H9 (cell line): ENCODE measurements around the gene BTBD17. TPM values are rescaled to one million over a fixed set of nuclear protein-coding genes. Genes with fewer than 3 reads are reported as not detected.
A peak's percentile ranks its signal among the peaks of the same experiment; 100 is the strongest.

Source experiments
- DNase-seq: peaks from one replicate; pipeline ENCODE4 v3.0.0-alpha.2; 2017
- H2AFZ ChIP-seq: one replicate; pipeline ENCODE4 v1.6.1; 2013; ENCODE audit warnings: mild to moderate bottlenecking, low read length, control low read depth, moderate library complexity
- H2AK5ac ChIP-seq: 2 replicates; pipeline ENCODE4 v1.6.1; 2013; ENCODE audit warnings: low read length, control low read depth, mixed read lengths; ENCODE audit not compliant: insufficient read length
- H2BK120ac ChIP-seq: one replicate; pipeline ENCODE4 v1.6.1; 2013; ENCODE audit warnings: low read depth, mild to moderate bottlenecking, low read length, control low read depth, inconsistent platforms; ENCODE audit not compliant: poor library complexity, severe bottlenecking
- H2BK12ac ChIP-seq: 2 replicates; pipeline ENCODE4 v1.6.1; 2013; ENCODE audit warnings: low read length, control low read depth, mixed read lengths, low read depth; ENCODE audit not compliant: insufficient read length
- H2BK15ac ChIP-seq: 2 replicates; pipeline ENCODE4 v1.6.1; 2013; ENCODE audit warnings: low read depth, low read length, control low read depth
- H2BK20ac ChIP-seq: one replicate; pipeline ENCODE4 v1.6.1; 2013; ENCODE audit warnings: low read depth, mild to moderate bottlenecking, low read length, control low read depth, inconsistent platforms; ENCODE audit not compliant: poor library complexity, severe bottlenecking
- H2BK5ac ChIP-seq: 2 replicates; pipeline ENCODE4 v1.6.1; 2013; ENCODE audit warnings: low read length, control low read depth, mixed read lengths; ENCODE audit not compliant: insufficient read length
- H3K14ac ChIP-seq: 2 replicates; pipeline ENCODE4 v1.6.1; 2013; ENCODE audit warnings: low read length, control low read depth; ENCODE audit not compliant: insufficient read depth
- H3K18ac ChIP-seq: 2 replicates; pipeline ENCODE4 v1.6.1; 2013; ENCODE audit warnings: low read depth, mild to moderate bottlenecking, mixed read lengths, low read length, control low read depth; ENCODE audit not compliant: insufficient read length
- H3K23ac ChIP-seq: 2 replicates; pipeline ENCODE4 v1.6.1; 2013; ENCODE audit warnings: low read length, control low read depth, mixed read lengths, low read depth; ENCODE audit not compliant: insufficient read length
- H3K23me2 ChIP-seq: 2 replicates; pipeline ENCODE4 v1.6.1; 2013; ENCODE audit warnings: low read depth, mild to moderate bottlenecking, mixed read lengths, low read length, control low read depth; ENCODE audit not compliant: insufficient read length, poor library complexity, severe bottlenecking
- H3K27ac ChIP-seq: 2 replicates; pipeline ENCODE4 v1.5.1; 2013; ENCODE audit warnings: low read length, control low read depth, mixed read lengths, low read depth; ENCODE audit not compliant: insufficient read length
- H3K27me3 ChIP-seq: 2 replicates; pipeline ENCODE4 v1.6.1; 2013; ENCODE audit warnings: low read length, control low read depth, inconsistent platforms; ENCODE audit not compliant: insufficient read depth
- H3K4ac ChIP-seq: 2 replicates; pipeline ENCODE4 v1.6.1; 2013; ENCODE audit warnings: low read depth, mild to moderate bottlenecking, control low read depth, inconsistent platforms, low read length, moderate library complexity
- H3K4me1 ChIP-seq: 2 replicates; pipeline ENCODE4 v1.6.1; 2013; ENCODE audit warnings: low read length, control low read depth, inconsistent platforms; ENCODE audit not compliant: insufficient read depth
- H3K4me2 ChIP-seq: 2 replicates; pipeline ENCODE4 v1.6.1; 2013; ENCODE audit warnings: low read length, control low read depth, mixed read lengths; ENCODE audit not compliant: insufficient read length, insufficient read depth
- H3K56ac ChIP-seq: 2 replicates; pipeline ENCODE4 v1.6.1; 2013; ENCODE audit warnings: low read depth, mild to moderate bottlenecking, mixed read lengths, low read length, control low read depth; ENCODE audit not compliant: insufficient read length
- H3K79me1 ChIP-seq: 2 replicates; pipeline ENCODE4 v1.6.1; 2013; ENCODE audit warnings: low read depth, mild to moderate bottlenecking, moderate library complexity, low read length, control low read depth, inconsistent platforms; ENCODE audit not compliant: insufficient read depth, poor library complexity, severe bottlenecking
- H3K79me2 ChIP-seq: 2 replicates; pipeline ENCODE4 v1.6.1; 2013; ENCODE audit warnings: low read length, control low read depth, inconsistent platforms; ENCODE audit not compliant: insufficient read depth
- H3K9ac ChIP-seq: 2 replicates; pipeline ENCODE4 v1.6.1; 2013; ENCODE audit warnings: low read length, control low read depth, mixed read lengths; ENCODE audit not compliant: insufficient read length; ENCODE audit errors: extremely low read depth
- H3K9me3 ChIP-seq: one replicate; pipeline ENCODE4 v1.6.1; 2013; ENCODE audit warnings: low read depth, low read length, inconsistent platforms; ENCODE audit not compliant: control insufficient read depth
- H3T11ph ChIP-seq: one replicate; pipeline ENCODE4 v1.6.1; 2013; ENCODE audit warnings: mild to moderate bottlenecking, low read length, control low read depth, inconsistent platforms
- H4K20me1 ChIP-seq: one replicate; pipeline ENCODE4 v1.6.1; 2013; ENCODE audit not compliant: control insufficient read depth, insufficient read length, insufficient read depth
- H4K5ac ChIP-seq: 2 replicates; pipeline ENCODE4 v1.6.1; 2013; ENCODE audit warnings: low read depth, mild to moderate bottlenecking, mixed read lengths, low read length, control low read depth; ENCODE audit not compliant: insufficient read length
- H4K8ac ChIP-seq: replicated peaks from 2 replicates; pipeline ENCODE4 v1.6.1; 2013; ENCODE audit warnings: low read length, control low read depth, mixed read lengths, low read depth; ENCODE audit not compliant: insufficient read length
- H4K91ac ChIP-seq: 2 replicates; pipeline ENCODE4 v1.6.1; 2013; ENCODE audit warnings: low read depth, mild to moderate bottlenecking, moderate library complexity, mixed read lengths, low read length, control low read depth; ENCODE audit not compliant: insufficient read length
- H3K27ac Mint-ChIP-seq, 3 experiments: 2 replicates in 2 of 3; 3 replicates in 1 of 3; pipeline ENCODE4 v1.8.0; 2020 to 2021; ENCODE audit warnings: mixed read lengths in 3 of 3, mild to moderate bottlenecking in 1 of 3, moderate library complexity in 1 of 3
- H3K27me3 Mint-ChIP-seq: 2 replicates; pipeline ENCODE4 v1.8.0; 2021; ENCODE audit warnings: low read depth, mild to moderate bottlenecking, moderate library complexity, mixed read lengths
- H3K36me3 Mint-ChIP-seq, 3 experiments: 2 replicates in 2 of 3; 3 replicates in 1 of 3; pipeline ENCODE4 v1.8.0; 2020 to 2021; ENCODE audit warnings: low read depth in 3 of 3, mixed read lengths in 3 of 3; ENCODE audit not compliant: insufficient read depth in 1 of 3
- H3K4me1 Mint-ChIP-seq, 2 experiments: 2 replicates each; pipeline ENCODE4 v1.8.0; 2020; ENCODE audit warnings: mixed read lengths in 2 of 2
- H3K4me3 Mint-ChIP-seq, 2 experiments: 2 replicates in 1 of 2; 3 replicates in 1 of 2; pipeline ENCODE4 v1.8.0; 2020 to 2021; ENCODE audit warnings: mild to moderate bottlenecking in 2 of 2, mixed read lengths in 2 of 2, moderate library complexity in 1 of 2
- H3K9me3 Mint-ChIP-seq, 2 experiments: 2 replicates in 1 of 2; 3 replicates in 1 of 2; pipeline ENCODE4 v1.8.0; 2020; ENCODE audit warnings: mild to moderate bottlenecking in 2 of 2, mixed read lengths in 2 of 2, moderate library complexity in 1 of 2
- WGBS: extraction: QIAGEN DNeasy Blood & Tissue Kit; methylation state at CpG from one replicate; pipeline ENCODE4 v1.1.7; 2013; ENCODE audit warnings: missing lambda C conversion rate, low lambda C conversion rate, mixed read lengths; ENCODE audit not compliant: insufficient read length; ENCODE audit errors: extremely low coverage; 5-methylcytosine and 5-hydroxymethylcytosine counted together
- long read RNA-seq: library from polyadenylated mRNA; unstranded; transcript quantifications from one replicate; pipeline ENCODE4 v2.0.0, GENCODE V29; 2020
- total RNA-seq: library from RNA; stranded (reverse); gene quantifications from 2 replicates; pipeline ENCODE4 v1.2.1, GENCODE V29; 2021
- TF ChIP-seq, protein P1 (sequence below): fragments of 200-600 bp; sonication (generic); conservative IDR thresholded peaks from 3 replicates; pipeline ENCODE4 v1.8.0; 2021; ENCODE audit warnings: antibody characterized with exemption, mild to moderate bottlenecking

The BTBD17 gene, protein sequence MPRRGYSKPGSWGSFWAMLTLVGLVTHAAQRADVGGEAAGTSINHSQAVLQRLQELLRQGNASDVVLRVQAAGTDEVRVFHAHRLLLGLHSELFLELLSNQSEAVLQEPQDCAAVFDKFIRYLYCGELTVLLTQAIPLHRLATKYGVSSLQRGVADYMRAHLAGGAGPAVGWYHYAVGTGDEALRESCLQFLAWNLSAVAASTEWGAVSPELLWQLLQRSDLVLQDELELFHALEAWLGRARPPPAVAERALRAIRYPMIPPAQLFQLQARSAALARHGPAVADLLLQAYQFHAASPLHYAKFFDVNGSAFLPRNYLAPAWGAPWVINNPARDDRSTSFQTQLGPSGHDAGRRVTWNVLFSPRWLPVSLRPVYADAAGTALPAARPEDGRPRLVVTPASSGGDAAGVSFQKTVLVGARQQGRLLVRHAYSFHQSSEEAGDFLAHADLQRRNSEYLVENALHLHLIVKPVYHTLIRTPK
- total RNA-seq = 0.31 and 0.33 TPM in 2 replicates
- long read RNA-seq, partial matches to known transcripts = 0 of 4 reads
- long read RNA-seq, other reads (novel, unspliced or antisense) = 0 of 4 reads

DNA sequence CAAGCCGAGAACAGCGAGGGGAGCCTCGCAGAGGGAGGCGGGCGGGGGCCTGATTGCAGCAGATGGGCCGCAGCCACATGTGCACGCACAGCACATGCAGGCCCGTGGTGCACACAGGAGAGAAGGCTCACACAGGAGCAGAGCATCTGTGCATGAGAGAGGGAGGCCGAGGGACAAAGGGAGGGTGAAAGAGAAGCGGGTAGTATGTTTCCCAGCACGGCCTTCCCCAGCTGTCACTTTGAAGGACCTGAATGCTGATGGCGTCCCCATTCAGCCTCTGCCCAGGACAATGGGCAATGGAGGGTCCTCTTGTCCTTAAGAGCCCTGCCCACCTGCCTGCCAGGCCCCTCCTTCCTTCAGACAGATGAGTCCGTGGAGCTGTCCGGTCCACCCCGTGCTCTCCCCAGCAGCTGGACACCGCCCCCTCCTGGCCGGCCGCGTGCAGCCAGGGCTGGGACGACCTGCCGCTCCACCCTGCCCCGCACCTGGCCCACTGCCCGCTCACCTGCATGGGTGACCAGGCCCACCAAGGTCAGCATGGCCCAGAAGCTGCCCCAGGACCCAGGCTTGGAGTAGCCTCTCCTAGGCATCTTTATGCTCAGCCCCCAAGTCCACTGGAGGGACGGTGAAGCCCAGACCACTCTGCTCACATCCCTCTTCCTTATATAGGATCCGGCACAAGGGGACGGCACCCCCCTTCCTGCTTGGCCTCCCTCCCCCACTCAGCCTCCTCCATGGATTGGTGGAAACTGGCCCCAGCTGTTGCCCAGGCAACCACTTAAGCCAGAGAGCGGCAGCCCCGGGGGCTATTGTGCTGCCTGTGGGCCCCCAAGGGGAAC, at the start of gene BTBD17:
Gene BTBD17 (minus strand): TSS at position 639 of the 839 bp plus-strand sequence. CDS start 49 bp downstream, at position 590.
- H3K18ac ChIP-seq = peak within 1 kb of the TSS; percentile 59
- no peak within 1 kb of the TSS for H2BK5ac ChIP-seq
- no peak within 1 kb of the TSS for H3T11ph ChIP-seq
- H4K91ac ChIP-seq = no peak within 1 kb of the TSS
- peaks cover 64% of the 10 kb centered on the region for H3K27me3 Mint-ChIP-seq
- no peaks in the 10 kb centered on the region for H3K79me2 ChIP-seq
- no peak within 1 kb of the TSS for H2BK12ac ChIP-seq
- H3K27ac Mint-ChIP-seq = peak within 1 kb of the TSS in 1 of 3 experiments; percentile 95; a peak in 3 of 7 replicates
- H2BK120ac ChIP-seq = no peak within 1 kb of the TSS
- H2BK15ac ChIP-seq = no peak within 1 kb of the TSS
- no peak within 1 kb of the TSS for H2AK5ac ChIP-seq
- H4K20me1 ChIP-seq = no peaks in the 10 kb centered on the region
- peak within 1 kb of the TSS; percentile 39 for H3K14ac ChIP-seq
- TF ChIP-seq, protein P1, sequence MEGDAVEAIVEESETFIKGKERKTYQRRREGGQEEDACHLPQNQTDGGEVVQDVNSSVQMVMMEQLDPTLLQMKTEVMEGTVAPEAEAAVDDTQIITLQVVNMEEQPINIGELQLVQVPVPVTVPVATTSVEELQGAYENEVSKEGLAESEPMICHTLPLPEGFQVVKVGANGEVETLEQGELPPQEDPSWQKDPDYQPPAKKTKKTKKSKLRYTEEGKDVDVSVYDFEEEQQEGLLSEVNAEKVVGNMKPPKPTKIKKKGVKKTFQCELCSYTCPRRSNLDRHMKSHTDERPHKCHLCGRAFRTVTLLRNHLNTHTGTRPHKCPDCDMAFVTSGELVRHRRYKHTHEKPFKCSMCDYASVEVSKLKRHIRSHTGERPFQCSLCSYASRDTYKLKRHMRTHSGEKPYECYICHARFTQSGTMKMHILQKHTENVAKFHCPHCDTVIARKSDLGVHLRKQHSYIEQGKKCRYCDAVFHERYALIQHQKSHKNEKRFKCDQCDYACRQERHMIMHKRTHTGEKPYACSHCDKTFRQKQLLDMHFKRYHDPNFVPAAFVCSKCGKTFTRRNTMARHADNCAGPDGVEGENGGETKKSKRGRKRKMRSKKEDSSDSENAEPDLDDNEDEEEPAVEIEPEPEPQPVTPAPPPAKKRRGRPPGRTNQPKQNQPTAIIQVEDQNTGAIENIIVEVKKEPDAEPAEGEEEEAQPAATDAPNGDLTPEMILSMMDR = peak; percentile 94
- no peaks in the 10 kb centered on the region for H3K27me3 ChIP-seq
- peaks cover 3% of the 10 kb centered on the region for H3K23me2 ChIP-seq
- peaks cover 0 to 9% (median 7%) of the 10 kb centered on the region in 3 experiments; a peak in 4 of 7 replicates for H3K36me3 Mint-ChIP-seq
- H3K9me3 ChIP-seq = no peaks in the 10 kb centered on the region
- H3K56ac ChIP-seq = no peak within 1 kb of the TSS
- no CpG with 5 or more reads among the region's 28 CpGs for WGBS
- no peak within 1 kb of the TSS for H3K9ac ChIP-seq
- H3K79me1 ChIP-seq = no peaks in the 10 kb centered on the region
- DNase-seq = peak; percentile 95
- peaks cover 15 to 36% of the 10 kb centered on the region in 2 experiments for H3K4me1 Mint-ChIP-seq
- H2AFZ ChIP-seq = no peak within 1 kb of the TSS
- H3K23ac ChIP-seq = no peak within 1 kb of the TSS
- peak within 1 kb of the TSS; percentile 11 for H3K4me2 ChIP-seq
- H3K4ac ChIP-seq = no peak within 1 kb of the TSS
- no peak within 1 kb of the TSS for H4K8ac ChIP-seq
- peak within 1 kb of the TSS; percentile 33 to 81; a peak in 4 of 5 replicates for H3K4me3 Mint-ChIP-seq
- no peaks in the 10 kb centered on the region; a peak in 1 of 5 replicates for H3K9me3 Mint-ChIP-seq
- no peak within 1 kb of the TSS for H4K5ac ChIP-seq
- H3K27ac ChIP-seq = no peak within 1 kb of the TSS
- peaks cover 2% of the 10 kb centered on the region; the same call in 1 of the 2 replicates for H3K4me1 ChIP-seq
- H2BK20ac ChIP-seq = no peak within 1 kb of the TSS
